D721Med (cell line): ENCODE results near the gene ATP10A.

Source experiments
- DNase-seq: peaks from one replicate; pipeline ENCODE4 v3.0.0; 2011; ENCODE audit warnings: low spot score; ENCODE audit not compliant: insufficient read length
- FAIRE-seq: peaks from 2 replicates; lab custom pipeline; 2011; peaks lifted over from hg19 to GRCh38; lab: Jason Lieb, UNC
- CTCF ChIP-seq: IDR thresholded peaks from 2 replicates; pipeline ENCODE4 v1.5.1; 2012; ENCODE audit warnings: mild to moderate bottlenecking, control low read depth; ENCODE audit not compliant: insufficient read depth; ENCODE audit errors: missing control alignments

The ATP10A gene

GRCh38 chr15:25838871-25839195 is 24.3 kb downstream of the ATP10A start:
- no peak for TF ChIP-seq CTCF
- DNase-seq = no peak
- no peak for FAIRE-seq

GRCh38 chr15:25838191-25838870 is 24.8 kb downstream of the ATP10A start:
- FAIRE-seq (no peak), DNase-seq (no peak)
- no peak for TF ChIP-seq CTCF

GRCh38 chr15:25832158-25832557 is 31.0 kb downstream of the ATP10A start:
- no peak for FAIRE-seq
- DNase-seq = no peak
- no peak for TF ChIP-seq CTCF

GRCh38 chr15:25830844-25831451 is 32.2 kb downstream of the ATP10A start:
- no peak for FAIRE-seq
- no peak for TF ChIP-seq CTCF
- DNase-seq = no peak

- DNase-seq (no peak), FAIRE-seq (no peak)
- TF ChIP-seq CTCF = no peak
Observed at GRCh38 chr15:25829073-25829472, 34.1 kb downstream of the ATP10A start.

- no peak for TF ChIP-seq CTCF
- no peak for FAIRE-seq
- no peak for DNase-seq
Observed at GRCh38 chr15:25825207-25825606, 37.9 kb downstream of the ATP10A start.

GRCh38 chr15:25824618-25825017 is 38.5 kb downstream of the ATP10A start:
- DNase-seq = no peak
- FAIRE-seq = no peak
- no peak for TF ChIP-seq CTCF
